AG04450 (cell line): ENCODE results near the gene RAI1. TPM values are rescaled to one million over a fixed set of nuclear protein-coding genes. Genes with fewer than 3 reads are reported as not detected.

ENCODE experiments used
- CTCF ChIA-PET: fragments of 300-600, 350-600 bp; formaldehyde crosslinking; extraction: SDS; loops from one replicate; lab custom pipeline; 2022; ENCODE audit warnings: antibody characterized with exemption, inconsistent platforms; lab: Charles Lee
- POLR2A ChIA-PET: fragments of 350-600 bp; formaldehyde crosslinking; extraction: SDS; loops from one replicate; lab custom pipeline; 2021; ENCODE audit warnings: antibody characterized with exemption, inconsistent platforms; lab: Yijun Ruan, JAX
- DNase-seq: peaks from one replicate; pipeline ENCODE4 v3.0.0-alpha.2; 2011; ENCODE audit warnings: low read depth, low spot score
- H3K27ac ChIP-seq: one replicate; pipeline ENCODE4 v1.5.1; 2012; ENCODE audit warnings: low read depth, low read length, control low read depth
- H3K27me3 ChIP-seq: one replicate; pipeline ENCODE4 v1.6.0; 2012; ENCODE audit warnings: low read length; ENCODE audit not compliant: control insufficient read depth, insufficient read depth
- H3K4me3 ChIP-seq: 2 replicates; pipeline ENCODE4 v1.5.1; 2011; ENCODE audit warnings: mild to moderate bottlenecking, low read depth, low read length, control low read depth
- H3K9me3 ChIP-seq: 2 replicates; pipeline ENCODE4 v1.5.1; 2012; ENCODE audit warnings: low read length; ENCODE audit not compliant: control insufficient read depth, insufficient read depth
- CTCF ChIP-seq: IDR thresholded peaks from 2 replicates; pipeline ENCODE4 v1.5.1; 2011; ENCODE audit warnings: low read depth, low read length, control low read depth, inconsistent platforms
- polyA plus RNA-seq: library from polyadenylated mRNA; depleted of rRNA; stranded (reverse); fragments of >200 nt; gene quantifications from 2 replicates; pipeline ENCODE4 v1.2.3, GENCODE V29; 2011

Gene RAI1
- polyA plus RNA-seq, 1 experiment, result 2.1 TPM

GRCh38 chr17:17798573-17799255 is 117.5 kb downstream of the RAI1 start:
- H3K9me3 ChIP-seq, result no peaks in the 10 kb centered on the region; the same call in 1 of the 2 replicates
- POLR2A ChIA-PET, result no interaction called here
- H3K4me3 ChIP-seq, result no peak overlapping the region
- no peak for DNase-seq
- H3K27me3 ChIP-seq, result no peaks in the 10 kb centered on the region
- CTCF ChIA-PET, result no interaction called here
- H3K27ac ChIP-seq, result no peak overlapping the region
- TF ChIP-seq CTCF, result no peak

GRCh38 chr17:17800504-17801021 is 119.3 kb downstream of the RAI1 start:
- ChIA-PET POLR2A (no interaction called here), CTCF (no interaction called here)
- no peak overlapping the region for H3K4me3 ChIP-seq
- no peak for DNase-seq
- no peak overlapping the region for H3K27ac ChIP-seq
- H3K9me3 ChIP-seq, result no peaks in the 10 kb centered on the region; the same call in 1 of the 2 replicates
- H3K27me3 ChIP-seq, result no peaks in the 10 kb centered on the region
- no peak for TF ChIP-seq CTCF

GRCh38 chr17:17801800-17802481 is 120.7 kb downstream of the RAI1 start:
- ChIA-PET CTCF (interaction anchor here (0.7 to 1.0 kb wide), 2 partner anchors 10 to 86 kb away, joined by 5 to 7 read pairs; no protein-coding TSS in a partner anchor), POLR2A (no interaction called here)
- TF ChIP-seq CTCF, result no peak
- Histone ChIP-seq H3K27me3 (no peaks in the 10 kb centered on the region), H3K4me3 (no peak overlapping the region), H3K27ac (no peak overlapping the region), H3K9me3 (no peaks in the 10 kb centered on the region; the same call in 1 of the 2 replicates)
- DNase-seq, result no peak

GRCh38 chr17:17804007-17804406 is 122.7 kb downstream of the RAI1 start:
- no peak for TF ChIP-seq CTCF
- DNase-seq, result no peak
- POLR2A ChIA-PET, result no interaction called here
- H3K9me3 ChIP-seq, result no peaks in the 10 kb centered on the region; the same call in 1 of the 2 replicates
- H3K27me3 ChIP-seq, result no peaks in the 10 kb centered on the region
- CTCF ChIA-PET, result no interaction called here
- H3K27ac ChIP-seq, result no peak overlapping the region
- no peak overlapping the region for H3K4me3 ChIP-seq

- POLR2A ChIA-PET, result no interaction called here
- H3K9me3 ChIP-seq, result peaks cover 5% of the 10 kb centered on the region; the same call in 1 of the 2 replicates
- no peak overlapping the region for H3K4me3 ChIP-seq
- no peaks in the 10 kb centered on the region for H3K27me3 ChIP-seq
- CTCF ChIA-PET, result no interaction called here
- no peak for TF ChIP-seq CTCF
- H3K27ac ChIP-seq, result no peak overlapping the region
- no peak for DNase-seq
Measured at GRCh38 chr17:17805575-17805974, 124.3 kb downstream of the RAI1 start.
